GDM1 (cell line): ENCODE measurements around the gene DCUN1D3.
"Not testable (repeated sequence)": the region's sequence is repeated elsewhere in the genome, so short reads cannot be mapped to it uniquely, and the experiment has no call there.

Experiments
- DNase-seq: peaks from one replicate; lab custom pipeline; 2025; lab: John Stamatoyannopoulos, UW

The DCUN1D3 gene

DNA sequence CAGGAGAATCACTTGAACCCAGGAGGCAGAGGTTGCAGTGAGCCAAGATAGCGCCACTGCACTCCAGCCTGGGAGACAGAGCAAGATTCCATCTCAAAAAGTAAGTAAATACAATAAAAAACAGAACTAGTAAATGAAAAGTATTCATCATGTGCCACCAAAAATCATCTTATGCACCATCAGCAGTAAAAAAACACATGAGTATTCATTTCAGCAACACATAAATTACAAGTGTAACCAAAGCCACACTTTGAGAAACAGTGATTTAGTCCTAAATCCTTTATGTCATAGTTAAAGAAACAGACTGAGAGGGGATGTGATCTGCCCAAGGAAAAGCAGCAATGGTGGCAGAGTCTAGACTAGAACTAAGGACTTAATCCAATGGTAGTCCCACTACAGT is 13.0 kb downstream of the DCUN1D3 start:
- DNase-seq = no peak

DNA sequence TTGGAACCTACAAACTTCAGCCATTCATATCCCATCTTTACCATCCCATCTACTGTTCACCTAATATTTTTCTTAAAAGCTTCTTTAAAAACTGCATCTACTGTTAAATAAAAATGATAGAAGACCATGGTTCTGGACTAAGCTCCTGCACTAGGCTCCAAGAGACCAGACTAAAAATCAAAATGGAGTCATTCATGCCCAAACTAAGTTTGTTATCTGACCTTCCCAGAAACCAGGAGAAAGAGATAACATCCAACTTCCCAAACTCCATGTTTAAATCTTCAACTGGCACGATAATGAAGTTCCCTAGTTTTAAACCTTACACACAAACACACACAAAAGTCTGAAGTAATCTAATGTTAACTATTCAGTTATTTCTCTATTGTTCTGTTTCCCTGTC is 13.8 kb downstream of the DCUN1D3 start:
- no peak for DNase-seq

DNA sequence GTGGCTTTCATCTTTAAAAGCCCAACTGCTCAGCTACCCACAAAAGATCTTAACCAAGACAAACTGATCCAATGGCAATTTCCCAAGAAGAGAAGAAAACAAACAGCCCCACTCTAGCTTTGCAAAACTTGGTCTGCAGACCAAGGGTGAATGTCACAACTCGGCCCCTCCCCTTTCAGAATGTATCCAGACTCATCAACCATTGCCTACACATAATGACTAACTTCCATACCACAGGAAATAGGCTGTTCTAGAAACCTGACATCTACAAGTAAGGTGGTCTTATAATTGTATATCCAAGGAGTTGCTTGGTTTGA is 16.0 kb downstream of the DCUN1D3 start:
- no peak for DNase-seq

DNA sequence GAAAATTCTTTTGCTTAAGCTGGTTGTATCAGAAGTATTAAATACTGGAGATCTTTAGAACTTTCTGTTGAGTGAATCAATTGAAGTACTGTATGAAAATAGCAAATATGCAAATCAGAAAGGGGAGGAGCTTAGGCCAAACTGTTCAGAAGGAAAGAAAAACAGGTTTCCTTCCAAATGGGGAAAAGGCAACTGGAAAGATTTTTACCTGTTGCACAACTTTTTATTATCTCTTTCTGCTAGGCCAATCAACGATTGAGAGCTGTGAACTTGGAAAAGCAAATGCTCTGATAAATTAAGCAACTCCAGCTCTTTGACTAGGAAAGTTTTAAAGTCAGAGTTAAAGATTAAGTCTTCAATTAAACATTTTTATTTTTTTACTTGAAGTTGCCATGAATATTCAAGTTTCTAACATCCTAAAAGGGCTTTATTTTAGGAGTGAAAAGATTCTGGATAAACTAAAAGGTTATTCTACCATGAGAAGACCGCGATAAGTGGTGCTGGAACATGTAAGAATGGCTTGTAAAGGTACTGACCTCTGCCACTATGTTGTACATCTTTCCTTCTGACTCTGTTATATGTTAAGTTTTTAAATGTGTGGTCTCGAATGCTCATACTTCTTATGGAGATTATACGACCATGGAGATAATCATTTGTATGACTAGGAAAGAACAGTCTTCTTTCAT is 16.5 kb downstream of the DCUN1D3 start:
- no peak for DNase-seq

DNA sequence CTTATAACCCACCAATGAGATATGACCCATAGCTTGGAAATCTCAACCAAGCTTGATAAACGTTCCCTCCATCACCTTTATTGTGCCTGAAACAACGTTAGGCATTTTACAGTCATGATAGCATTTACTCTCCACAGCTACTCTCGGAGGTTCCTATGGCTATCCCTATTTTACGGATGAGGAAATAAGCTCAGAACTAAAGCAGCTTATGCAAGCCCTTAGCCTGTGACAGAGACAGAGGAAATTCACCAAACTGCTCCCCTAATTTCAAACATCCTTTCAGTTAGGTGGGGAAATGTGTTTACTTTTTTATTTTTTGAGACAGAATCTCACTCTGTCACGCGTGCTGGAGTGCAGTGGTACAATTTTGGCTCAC is 18.7 kb downstream of the DCUN1D3 start:
- no peak for DNase-seq

DNA sequence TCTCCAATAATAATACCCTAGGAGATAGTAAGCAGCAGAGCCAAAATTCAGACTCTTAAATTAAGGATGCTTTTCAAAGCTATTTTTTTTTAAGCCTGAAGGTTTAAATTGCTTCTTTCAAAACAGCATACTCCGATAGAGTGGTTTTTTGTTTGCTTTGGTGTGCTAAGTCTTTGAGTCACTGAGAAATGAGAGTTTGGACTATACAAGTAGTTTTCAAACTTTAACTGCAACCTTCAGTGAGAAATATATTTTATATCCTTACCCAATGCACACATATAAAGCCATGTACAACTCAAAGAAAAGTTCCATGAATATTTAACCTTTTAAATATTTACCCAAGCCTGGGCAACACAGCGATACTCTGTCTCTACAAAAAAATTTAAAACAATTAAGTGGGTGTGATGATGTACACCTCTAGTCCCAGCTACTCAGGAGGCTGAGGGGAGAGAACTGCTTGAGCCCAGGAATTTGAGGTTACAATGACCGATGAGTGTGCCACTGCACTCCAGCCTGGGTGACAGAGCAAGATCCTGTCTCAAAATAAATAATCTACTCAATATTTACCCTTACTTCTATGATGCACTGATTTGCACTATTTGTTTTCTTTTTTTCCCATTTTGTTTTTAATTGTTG is 19.2 kb downstream of the DCUN1D3 start:
- no peak for DNase-seq

DNA sequence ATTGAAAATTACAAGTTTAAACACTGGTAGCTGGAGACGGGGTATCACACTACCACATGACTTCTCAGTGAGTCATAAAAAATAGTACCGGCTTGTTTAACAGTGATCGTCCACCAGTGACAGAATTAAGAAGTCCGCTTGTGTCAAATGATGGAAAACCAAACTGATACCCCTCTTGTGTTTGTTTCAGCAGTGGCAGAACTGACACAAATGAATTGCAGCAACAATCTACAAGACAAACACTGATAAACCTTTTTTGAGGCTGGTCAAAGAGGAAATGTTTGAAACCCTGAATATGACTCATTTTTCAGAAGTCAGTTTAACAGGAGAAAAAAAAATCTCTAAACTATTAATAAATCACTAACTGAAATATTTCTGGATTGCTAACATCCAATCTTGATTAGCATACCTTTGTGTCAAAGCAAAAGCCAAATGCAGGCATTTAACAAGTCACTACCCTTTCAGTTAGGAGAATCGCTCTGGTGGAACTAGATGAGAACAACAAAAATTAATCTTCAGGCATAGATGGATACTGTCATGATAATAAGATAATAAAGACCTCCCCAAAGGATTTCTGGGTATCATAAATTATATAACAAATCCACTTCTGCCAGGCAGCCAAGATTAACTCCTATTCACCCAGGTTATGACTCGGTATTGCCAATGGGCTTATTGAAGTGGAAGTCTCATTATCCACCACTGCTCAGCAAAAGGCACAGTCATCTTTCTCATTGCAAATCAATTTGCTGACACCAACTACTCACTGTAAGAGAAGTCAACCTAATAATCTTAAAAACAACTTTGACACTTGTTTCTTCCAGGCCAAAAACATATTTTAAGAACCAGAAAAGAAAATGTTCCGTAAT is 20.8 kb downstream of the DCUN1D3 start:
- DNase-seq = no peak

DNA sequence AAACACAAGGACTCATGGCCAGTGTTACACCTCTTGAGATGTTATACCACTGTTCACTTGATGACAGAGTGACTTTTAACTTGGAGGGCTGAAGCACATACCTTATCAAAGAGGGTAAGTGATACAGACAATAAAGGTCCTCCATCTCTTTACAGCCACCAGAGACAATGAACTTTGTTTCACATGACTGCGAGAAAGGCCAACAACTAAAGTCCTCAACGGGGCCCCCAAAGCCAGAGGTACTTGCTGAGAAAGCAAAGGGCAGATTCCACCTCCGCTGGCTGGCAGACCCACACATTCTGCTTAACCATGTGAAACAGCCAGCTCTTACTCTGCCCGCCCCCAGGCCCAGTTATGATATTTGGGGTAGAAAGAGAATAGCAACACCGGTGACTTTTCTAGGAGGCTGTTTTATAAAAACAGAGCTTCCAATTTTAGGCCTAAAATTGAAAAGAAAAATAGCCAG is 21.4 kb downstream of the DCUN1D3 start:
- no peak for DNase-seq

DNA sequence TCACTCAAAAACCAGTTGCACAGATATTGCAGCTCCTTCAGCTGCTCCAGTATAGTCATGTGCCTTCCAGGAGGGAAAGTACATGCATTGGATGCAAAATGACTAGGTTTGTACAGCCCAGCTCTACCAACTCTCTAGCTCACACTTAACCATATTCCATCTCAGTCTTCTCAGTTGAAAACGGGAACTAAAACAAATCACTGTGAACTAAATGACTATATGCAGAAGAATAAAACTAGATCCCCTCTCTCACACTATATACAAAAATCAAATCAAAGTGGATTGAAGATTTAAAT is 24.9 kb downstream of the DCUN1D3 start:
- DNase-seq = no peak

DNA sequence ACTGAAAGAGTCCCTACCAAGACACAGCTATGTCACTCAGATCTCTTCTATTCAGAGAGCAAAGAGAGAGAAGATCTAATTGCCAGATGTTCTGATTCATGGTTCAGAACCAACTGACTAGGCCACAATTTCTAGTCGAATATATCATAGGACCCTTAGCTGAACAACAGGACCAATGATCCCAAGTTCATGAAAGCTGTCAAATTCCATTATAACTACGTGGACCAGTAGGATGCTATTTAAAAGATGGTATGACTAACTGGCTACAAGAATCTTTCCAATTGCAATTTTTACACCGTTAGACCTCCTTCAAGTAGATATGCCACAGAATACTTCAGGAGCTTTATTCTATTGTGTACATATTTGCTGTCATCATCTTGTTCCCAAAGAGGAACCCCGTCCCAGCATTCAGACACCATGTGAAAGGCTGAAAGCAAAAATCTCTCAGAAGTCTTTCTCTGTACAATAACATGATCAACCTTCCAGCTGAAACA is 26.0 kb downstream of the DCUN1D3 start:
- DNase-seq = no peak

DNA sequence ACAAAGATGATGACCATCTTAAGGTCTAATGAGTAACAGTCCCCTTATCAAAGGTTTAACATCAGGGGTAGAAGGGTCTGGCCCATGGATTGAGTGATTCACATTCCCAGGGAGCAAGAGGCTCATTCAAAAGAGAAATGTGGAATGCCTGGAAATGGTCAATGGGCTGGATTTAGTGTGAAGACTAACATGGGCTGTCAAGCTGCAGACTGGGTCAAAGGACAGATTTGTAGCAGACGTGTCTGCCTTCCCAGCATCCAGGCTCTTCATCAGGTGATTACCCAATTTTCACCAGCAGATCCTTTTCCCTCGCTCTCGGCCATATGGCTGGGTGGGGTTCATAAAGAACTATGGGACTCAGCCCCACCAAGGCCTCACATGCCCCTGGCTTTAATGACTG is 26.8 kb downstream of the DCUN1D3 start:
- DNase-seq = no peak

DNA sequence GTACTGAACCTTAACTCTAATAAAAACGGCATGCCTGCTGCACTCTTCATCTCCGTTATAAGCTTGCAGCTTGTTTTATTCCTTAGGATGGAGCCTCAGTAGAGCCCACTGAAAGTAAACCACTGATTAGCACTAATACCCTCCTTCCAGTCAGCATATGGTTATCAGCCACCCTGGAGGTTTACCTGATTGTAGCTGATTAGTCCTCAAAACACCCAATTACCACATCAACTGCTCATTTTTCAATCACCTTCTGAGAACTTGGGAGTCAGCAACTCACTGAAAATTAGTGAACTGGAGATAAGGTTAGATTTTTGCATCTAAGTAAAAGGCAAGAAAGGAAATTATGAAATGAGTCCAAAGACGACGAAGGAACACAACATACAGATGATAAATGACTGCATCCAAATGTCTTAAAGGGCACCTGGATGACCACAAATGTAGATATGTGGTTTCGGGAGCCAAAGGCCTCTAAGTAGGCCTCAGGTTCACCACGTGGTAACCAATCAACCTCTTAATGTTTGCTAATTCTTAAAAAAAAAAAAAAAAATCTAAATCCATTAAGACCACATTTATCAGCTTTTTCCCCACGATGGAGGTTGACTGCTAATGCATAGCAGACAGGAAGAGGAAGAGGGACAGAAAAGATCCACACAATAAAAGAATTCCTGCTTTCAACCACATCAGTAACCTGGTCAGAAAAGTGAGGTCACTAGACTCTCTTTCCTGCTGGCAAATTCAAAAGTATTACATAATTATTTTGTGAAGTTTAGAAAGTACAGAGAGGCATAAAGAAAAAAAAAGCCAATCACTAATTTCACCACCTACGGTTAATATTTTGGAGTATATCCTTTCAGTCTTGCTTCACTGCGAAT is 28.0 kb downstream of the DCUN1D3 start:
- DNase-seq = no peak

DNA sequence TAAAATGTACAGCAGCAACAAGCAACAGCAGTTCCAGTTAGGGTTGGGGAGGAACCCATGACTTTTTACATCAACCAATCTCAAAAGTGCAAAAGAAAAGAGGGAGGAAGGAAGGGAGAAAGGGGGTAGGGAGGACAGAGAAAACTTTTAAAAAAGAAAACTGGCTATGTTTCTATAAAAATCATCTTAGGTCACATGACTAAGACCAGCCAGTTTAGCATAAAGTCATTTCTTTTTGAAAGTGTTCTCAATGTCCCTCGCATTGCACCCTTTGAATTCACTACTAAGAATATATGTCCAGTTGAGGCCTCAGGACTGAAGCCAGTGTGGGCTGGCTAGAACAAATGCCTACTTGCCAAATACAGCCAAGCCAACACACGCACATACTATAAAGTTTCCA is 28.9 kb downstream of the DCUN1D3 start:
- no peak for DNase-seq

DNA sequence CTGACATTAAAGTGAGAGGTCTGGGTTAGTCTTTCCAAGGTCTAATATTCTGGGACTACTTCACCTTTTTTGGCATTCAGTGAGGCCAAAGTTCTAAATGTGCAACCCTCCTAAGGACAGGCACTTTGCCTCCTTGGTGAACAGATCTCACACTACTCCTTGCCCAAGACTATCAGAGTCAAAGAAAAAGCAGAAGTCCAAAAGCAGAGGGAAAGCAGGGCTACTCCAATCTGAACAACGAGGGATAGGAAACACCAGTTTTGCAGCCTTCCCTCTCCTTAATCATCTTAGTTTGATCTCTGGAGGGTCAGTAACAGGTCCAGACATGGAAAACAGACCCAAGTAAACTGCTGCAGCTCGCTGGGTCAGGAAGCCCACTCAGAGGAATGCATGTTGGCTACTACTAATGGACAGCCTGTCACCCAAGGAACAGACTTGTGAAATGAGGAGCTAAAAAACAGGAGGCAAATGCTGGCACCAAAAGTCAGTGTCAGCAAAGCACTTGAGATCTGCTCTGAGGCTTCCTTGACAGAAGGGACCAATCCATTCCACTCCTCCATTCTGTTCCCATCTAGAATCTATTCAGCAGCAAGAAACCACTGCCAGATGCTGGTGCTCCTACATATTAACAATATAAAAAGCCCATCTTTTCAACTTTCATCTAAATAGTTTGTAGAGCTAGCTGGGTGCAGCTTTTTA is 29.9 kb downstream of the DCUN1D3 start:
- no peak for DNase-seq

DNA sequence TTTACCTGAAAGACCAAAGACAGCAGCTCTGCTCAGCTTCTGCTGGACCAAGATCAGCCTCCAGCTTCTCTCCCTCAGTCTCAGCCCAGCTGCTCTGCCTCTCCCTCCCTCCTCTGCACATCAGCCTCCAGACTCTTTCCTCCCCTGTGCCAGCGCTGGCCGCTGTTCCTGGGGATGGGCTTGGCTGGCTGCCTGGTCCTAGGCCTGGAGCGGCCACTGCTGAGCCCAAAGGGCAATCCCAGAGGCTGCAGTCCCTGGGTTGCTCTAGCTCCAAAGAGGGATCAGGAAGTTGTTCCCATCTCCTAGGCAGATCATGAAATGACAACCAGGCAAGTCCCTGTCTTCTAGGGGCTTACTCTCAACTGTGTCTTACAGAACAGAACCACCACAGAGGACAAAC is 31.3 kb downstream of the DCUN1D3 start:
- no peak for DNase-seq

DNA sequence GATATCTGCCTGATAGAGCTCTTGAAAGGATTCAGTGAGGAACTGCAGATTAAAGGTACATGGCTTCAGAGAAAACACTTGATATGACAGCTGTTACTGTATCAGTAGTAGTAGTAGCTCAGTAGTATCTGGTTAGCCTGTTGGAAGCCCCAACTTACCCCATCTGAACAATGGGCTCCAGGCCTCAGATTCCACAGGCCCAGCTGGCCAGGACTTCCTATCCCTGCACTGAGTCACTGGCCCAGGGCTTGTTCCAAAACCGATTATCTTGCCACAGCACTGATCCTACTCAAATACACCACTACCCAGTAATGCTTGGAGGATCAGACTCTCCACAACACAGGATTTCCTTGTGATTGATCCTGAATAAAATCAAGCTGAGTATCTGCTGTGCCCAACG is 32.6 kb downstream of the DCUN1D3 start:
- no peak for DNase-seq

DNA sequence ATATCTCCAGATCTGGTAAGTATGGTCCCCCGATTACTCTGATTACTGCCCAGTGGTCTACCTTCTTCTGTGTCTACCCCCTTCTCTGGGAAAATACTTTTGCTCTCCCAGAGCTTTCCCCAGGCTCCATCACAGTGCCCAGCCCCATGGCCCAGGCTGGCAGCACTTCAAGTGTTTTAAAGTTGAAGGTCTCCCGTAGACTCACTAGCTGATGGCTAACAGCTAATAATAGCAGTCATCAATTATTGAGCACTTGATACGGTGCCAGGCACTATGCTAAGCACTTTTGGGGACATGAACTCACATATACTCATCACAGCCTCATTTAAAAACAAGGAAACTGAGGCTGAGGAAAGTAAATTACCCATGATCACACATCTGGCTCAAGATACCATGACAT is 33.4 kb downstream of the DCUN1D3 start:
- no peak for DNase-seq

DNA sequence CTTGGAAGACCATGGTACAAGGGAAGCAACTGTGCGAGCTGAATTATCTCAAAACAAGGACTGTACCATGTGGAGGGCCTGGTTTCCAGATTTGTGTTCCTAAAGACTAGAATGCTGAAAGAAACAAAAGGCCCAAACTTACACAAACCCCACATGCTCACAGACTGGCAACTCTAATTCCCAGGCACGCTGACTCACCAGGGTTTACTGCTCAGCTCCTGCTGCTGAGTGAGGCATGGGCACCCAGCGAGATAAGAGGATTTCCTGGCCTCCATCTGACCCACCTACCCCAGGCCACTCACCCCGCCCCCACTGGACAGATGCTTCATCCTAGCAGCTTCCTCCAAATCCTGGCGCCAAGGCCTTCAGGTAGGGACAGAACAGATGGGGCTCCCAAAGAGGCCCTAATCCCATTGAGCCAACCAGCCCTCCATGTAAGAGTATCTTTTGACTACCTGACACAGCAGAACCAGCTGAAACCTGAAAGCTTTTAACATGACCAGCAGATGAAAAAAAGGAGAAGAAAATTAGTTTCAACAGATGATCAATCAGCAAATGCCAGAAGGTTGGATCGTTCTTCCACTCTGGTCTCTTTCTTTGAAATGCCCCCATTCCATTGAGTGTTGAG is 33.9 kb downstream of the DCUN1D3 start:
- DNase-seq = peak; percentile 11

DNA sequence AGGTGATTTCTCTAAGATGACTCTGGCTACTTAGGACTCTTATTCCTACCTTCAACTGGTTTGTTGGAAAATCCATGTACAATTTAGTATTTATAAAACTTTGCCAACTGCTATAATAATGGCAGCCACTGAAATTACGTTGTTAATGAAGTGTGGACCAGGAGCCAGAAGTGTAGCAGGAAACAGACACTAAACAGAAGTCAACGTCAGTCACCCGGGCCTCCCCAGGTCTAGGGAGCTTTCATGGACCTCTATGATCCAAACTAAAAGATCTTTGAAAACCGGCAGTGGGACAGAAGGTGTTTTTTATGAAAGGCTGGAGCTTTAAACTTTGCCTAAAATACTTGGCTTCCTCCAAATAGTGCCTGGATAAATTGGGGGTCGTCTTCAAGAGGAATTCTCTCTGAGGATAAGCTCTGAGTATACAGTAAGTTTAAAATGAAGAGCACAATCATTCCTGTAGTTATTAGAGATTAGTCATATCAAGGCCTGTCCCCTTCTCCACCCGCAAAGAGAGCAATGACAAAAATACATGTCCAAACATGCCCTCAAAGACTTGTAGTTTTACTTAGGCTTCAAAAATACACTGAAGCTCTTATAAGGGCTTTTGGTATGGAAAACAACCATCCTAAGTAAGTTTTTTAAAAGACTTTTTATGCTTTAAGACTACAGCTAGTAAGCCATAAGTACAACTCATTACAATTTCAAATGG is 34.6 kb downstream of the DCUN1D3 start:
- no peak for DNase-seq

DNA sequence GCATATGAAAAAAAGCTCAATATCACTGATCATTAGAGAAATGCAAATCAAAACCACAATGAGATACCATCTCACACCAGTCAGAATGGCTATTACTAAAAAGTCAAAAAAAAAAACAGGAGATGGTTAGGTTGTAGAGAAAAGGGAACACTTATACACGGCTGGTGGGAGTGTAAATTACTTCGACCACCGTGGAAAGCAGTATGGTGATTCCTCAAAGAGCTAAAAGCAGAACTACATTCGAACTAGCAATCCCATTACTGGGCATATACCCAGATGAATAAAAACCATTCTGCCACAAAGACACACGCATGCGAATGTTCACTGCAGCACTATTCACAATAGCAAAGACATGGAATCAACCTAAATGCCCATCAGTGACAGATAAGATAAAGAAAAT is 35.8 kb downstream of the DCUN1D3 start:
- DNase-seq = not testable (repeated sequence)
